Measurements from ENCODE around the gene JPH2. TPM values are rescaled to one million over a fixed set of nuclear protein-coding genes. Genes with fewer than 3 reads are reported as not detected.
A peak's percentile ranks its signal among the peaks of the same experiment; 100 is the strongest.

The JPH2 gene
- total RNA-seq, 2 donors from 2014 or later, result 78.3 to 93.5 TPM

- no peak for ATAC-seq
- DNase-seq, result no peak
- intact Hi-C loops (cut with DNase I), result no loop called here
Measured at GRCh38 chr20:44173116-44173515, 13.9 kb downstream of the JPH2 start.

- DNase-seq (no peak), ATAC-seq (no peak)
- intact Hi-C loops (cut with DNase I), result no loop called here
Measured at GRCh38 chr20:44172572-44172950, 14.4 kb downstream of the JPH2 start.

- ATAC-seq (no peak), DNase-seq (no peak)
- intact Hi-C loops (cut with DNase I), result no loop called here
Measured at GRCh38 chr20:44171775-44172571, 15.0 kb downstream of the JPH2 start.

GRCh38 chr20:44170816-44171410, 16.1 kb downstream of the JPH2 start:
- no peak for DNase-seq
- peak in 1 of 2 donors; percentile 46 for ATAC-seq
- intact Hi-C loops (cut with DNase I), result no loop called here

GRCh38 chr20:44167736-44168135, 19.3 kb downstream of the JPH2 start:
- DNase-seq (no peak), ATAC-seq (peak in 1 of 2 donors; percentile 22)
- intact Hi-C loops (cut with DNase I), result no loop called here

GRCh38 chr20:44166477-44166876, 20.5 kb downstream of the JPH2 start:
- intact Hi-C loops (cut with DNase I), result no loop called here
- peak; percentile 87 to 94 for ATAC-seq
- peak; percentile 46 for DNase-seq

GRCh38 chr20:44166008-44166407, 21.0 kb downstream of the JPH2 start:
- intact Hi-C loops (cut with DNase I), result no loop called here
- peak in 1 of 2 donors; percentile 11 for ATAC-seq

GRCh38 chr20:44160133-44160532, 26.9 kb downstream of the JPH2 start:
- intact Hi-C loops (cut with DNase I), result no loop called here
- no peak for ATAC-seq
- DNase-seq, result no peak

More at GRCh38 chr20:44166008-44166407, 21.0 kb downstream of the JPH2 start:
- DNase-seq, result no peak

- DNase-seq (no peak), ATAC-seq (no peak)
- intact Hi-C loops (cut with DNase I), result no loop called here
Measured at GRCh38 chr20:44159711-44160110, 27.3 kb downstream of the JPH2 start.

GRCh38 chr20:44159125-44159524, 27.9 kb downstream of the JPH2 start:
- ATAC-seq (no peak), DNase-seq (no peak)
- intact Hi-C loops (cut with DNase I), result no loop called here

GRCh38 chr20:44157061-44157460, 29.9 kb downstream of the JPH2 start:
- intact Hi-C loops (cut with DNase I), result no loop called here
- no peak for DNase-seq
- ATAC-seq, result peak in 1 of 2 donors; percentile 14

- intact Hi-C loops (cut with DNase I), result loop anchor here in 1 of 2 donors (5.0 kb wide), 1 partner anchor 33 kb away; the partner anchor contains the start of gene JPH2
- DNase-seq (no peak), ATAC-seq (peak in 1 of 2 donors; percentile 10)
Measured at GRCh38 chr20:44154521-44155001, 32.4 kb downstream of the JPH2 start.

- intact Hi-C loops (cut with DNase I), result loop anchor here in 1 of 2 donors (5.0 kb wide), 1 partner anchor 34 kb away; the partner anchor contains the start of gene JPH2
- DNase-seq (no peak), ATAC-seq (peak; percentile 45 to 75)
Measured at GRCh38 chr20:44153636-44154043, 33.3 kb downstream of the JPH2 start.

GRCh38 chr20:44151621-44152416, 35.2 kb downstream of the JPH2 start:
- intact Hi-C loops (cut with DNase I), result loop anchor here in 1 of 2 donors (5.0 kb wide), 1 partner anchor 35 kb away; the partner anchor contains the start of gene JPH2
- peak; percentile 42 for DNase-seq
- ATAC-seq, result peak; percentile 77 to 89

- ATAC-seq (no peak), DNase-seq (no peak)
- intact Hi-C loops (cut with DNase I), result no loop called here
Measured at GRCh38 chr20:44146272-44146671, 40.7 kb downstream of the JPH2 start.

GRCh38 chr20:44145131-44145775, 41.7 kb downstream of the JPH2 start:
- peak; percentile 43 to 48 for ATAC-seq
- no peak for DNase-seq
- intact Hi-C loops (cut with DNase I), result no loop called here

GRCh38 chr20:44143936-44144335, 43.1 kb downstream of the JPH2 start:
- intact Hi-C loops (cut with DNase I), result no loop called here
- ATAC-seq (peak; percentile 50 to 72), DNase-seq (no peak)

GRCh38 chr20:44142413-44142812, 44.6 kb downstream of the JPH2 start:
- ATAC-seq, result peak in 1 of 2 donors; percentile 16
- no peak for DNase-seq
- intact Hi-C loops (cut with DNase I), result no loop called here

GRCh38 chr20:44141873-44142272, 45.1 kb downstream of the JPH2 start:
- peak in 1 of 2 donors; percentile 13 for ATAC-seq
- intact Hi-C loops (cut with DNase I), result no loop called here
- no peak for DNase-seq
